Dendritic cell treated with granulocyte-macrophage colony-stimulating factor and Interleukin-4, amounts not matched to agents 40 ng/mL and 50 ng/mL, for 4 days (primary cell): ENCODE data around the gene SIRPD.

Source experiments
- H3K27ac Mint-ChIP-seq: one replicate; pipeline ENCODE4 v1.8.0; 2022; ENCODE audit warnings: mild to moderate bottlenecking, mixed read lengths
- H3K27me3 Mint-ChIP-seq: one replicate; pipeline ENCODE4 v1.8.0; 2022; ENCODE audit warnings: mild to moderate bottlenecking, mixed read lengths
- H3K36me3 Mint-ChIP-seq: one replicate; pipeline ENCODE4 v1.8.0; 2022; ENCODE audit warnings: low read depth, mixed read lengths
- H3K4me1 Mint-ChIP-seq: one replicate; pipeline ENCODE4 v1.8.0; 2022; ENCODE audit warnings: low read depth, mixed read lengths
- H3K4me3 Mint-ChIP-seq: one replicate; pipeline ENCODE4 v1.8.0; 2022; ENCODE audit warnings: mild to moderate bottlenecking, moderate library complexity, mixed read lengths
- H3K9me3 Mint-ChIP-seq: one replicate; pipeline ENCODE4 v1.8.0; 2022; ENCODE audit warnings: mixed read lengths
- intact Hi-C: fragments of 100-400 bp; cut with micrococcal nuclease; formaldehyde crosslinking; loops from one replicate; pipeline ENCODE4 v1.15.0; 2022

Gene SIRPD

DNA sequence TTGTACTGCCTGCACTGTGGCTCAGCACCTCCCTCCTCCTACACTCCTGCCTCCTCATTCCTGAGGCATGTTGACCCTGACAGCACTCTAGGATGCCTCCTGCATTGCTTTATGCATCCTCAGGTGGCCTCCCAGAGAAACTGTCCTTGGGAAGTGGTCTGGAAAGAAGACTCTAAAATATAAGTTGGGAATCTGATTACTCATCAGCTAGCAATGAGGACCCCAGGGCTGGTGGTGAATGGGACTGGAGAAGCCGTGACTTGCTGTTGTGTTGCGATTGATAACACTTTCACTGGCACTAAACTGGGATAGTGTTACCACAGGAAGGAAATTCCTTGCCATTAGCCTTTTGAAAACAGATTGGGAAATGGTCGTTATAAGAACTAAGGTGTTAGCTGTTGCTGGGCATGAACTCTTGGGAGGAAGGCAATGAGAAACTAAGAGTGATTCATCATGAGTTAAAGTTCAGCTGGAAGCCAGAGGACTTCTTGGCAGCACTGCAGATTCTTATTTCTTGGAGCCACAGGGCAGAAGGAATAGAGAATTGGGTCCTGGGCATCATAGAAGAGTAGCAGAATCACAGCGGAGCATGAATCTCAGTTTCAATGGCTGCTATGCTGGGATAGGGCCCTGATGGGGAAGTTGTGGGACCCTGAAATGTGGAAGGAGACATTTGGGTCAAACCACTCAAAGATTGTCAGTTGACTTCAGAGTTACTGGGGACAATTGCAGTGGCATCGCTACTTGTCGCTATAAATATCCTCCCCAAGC is 10.1 kb upstream of the SIRPD start:
- peaks cover 87% of the 10 kb centered on the region for H3K36me3 Mint-ChIP-seq
- peaks cover 33% of the 10 kb centered on the region for H3K9me3 Mint-ChIP-seq
- no peak overlapping the region for H3K4me3 Mint-ChIP-seq
- H3K4me1 Mint-ChIP-seq, result peaks cover 80% of the 10 kb centered on the region
- H3K27me3 Mint-ChIP-seq, result no peaks in the 10 kb centered on the region
- H3K27ac Mint-ChIP-seq, result peak overlapping the region; percentile 61
- intact Hi-C loops, result loop anchor here (5.0 kb wide), 1 partner anchor 40 kb away; no protein-coding TSS in a partner anchor

DNA sequence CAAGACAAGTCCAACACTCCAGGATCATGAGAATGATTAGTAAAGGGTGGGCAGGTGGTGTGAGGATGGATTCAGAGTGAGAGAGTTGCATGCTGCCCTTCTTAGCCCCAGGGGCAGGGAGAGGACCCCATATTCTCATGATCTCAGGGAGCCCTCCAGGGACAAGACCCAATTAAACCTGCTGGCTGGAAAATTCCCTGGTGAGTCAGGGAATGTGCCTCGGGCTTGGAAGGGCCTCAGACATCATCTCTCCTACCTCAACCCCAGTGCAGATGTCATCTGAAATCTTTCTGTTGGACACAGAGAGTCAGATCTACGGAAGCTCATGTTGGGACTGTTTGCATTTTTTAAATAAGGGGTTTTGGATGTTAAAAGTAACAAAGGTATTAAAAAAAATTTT is 9.2 kb upstream of the SIRPD start:
- intact Hi-C loops, result loop anchor here (5.0 kb wide), 1 partner anchor 39 kb away; no protein-coding TSS in a partner anchor
- H3K36me3 Mint-ChIP-seq, result peaks cover 91% of the 10 kb centered on the region
- H3K27ac Mint-ChIP-seq, result peak overlapping the region; percentile 31
- H3K9me3 Mint-ChIP-seq, result peaks cover 37% of the 10 kb centered on the region
- no peaks in the 10 kb centered on the region for H3K27me3 Mint-ChIP-seq
- H3K4me3 Mint-ChIP-seq, result no peak overlapping the region
- peaks cover 85% of the 10 kb centered on the region for H3K4me1 Mint-ChIP-seq

DNA sequence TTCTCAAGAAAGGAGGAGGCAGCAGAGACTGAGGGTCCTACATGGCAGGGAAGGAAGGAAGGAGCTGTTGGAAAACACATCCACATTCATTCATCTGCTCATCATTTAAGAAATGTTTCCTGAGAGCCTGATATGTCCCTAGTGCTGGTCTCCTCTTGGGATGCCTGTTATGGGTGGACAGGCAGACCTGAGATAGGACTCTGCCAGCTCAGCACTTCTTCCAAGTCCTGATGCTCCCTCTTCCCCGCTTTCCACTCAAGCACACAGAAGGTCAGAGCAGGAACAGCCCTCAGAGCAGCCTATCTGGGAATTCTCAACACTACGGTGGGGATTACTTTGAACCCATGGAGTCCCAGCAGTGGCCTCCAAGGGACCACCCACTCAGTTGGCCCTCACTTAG is 8.0 kb upstream of the SIRPD start:
- intact Hi-C loops, result loop anchor here (5.0 kb wide), 1 partner anchor 38 kb away; no protein-coding TSS in a partner anchor

DNA sequence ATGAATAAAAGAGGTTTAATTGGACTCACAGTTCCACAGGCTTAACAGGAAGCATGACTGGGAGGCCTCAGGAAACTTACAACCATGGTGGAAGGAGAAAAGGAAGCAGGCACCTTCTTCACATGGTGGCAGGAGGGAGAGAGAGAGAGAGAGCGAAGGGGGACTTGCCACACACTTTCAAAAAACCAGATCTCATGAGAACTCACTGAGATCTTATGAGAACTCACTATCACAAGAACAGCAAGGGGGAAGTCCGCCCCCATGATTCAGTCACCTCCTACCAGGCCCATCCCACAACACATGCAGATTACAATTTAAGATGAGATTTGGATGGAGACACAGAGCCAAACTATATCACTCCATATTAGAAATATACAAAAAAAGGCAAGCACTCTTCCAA is 6.1 kb upstream of the SIRPD start:
- Mint-ChIP-seq H3K9me3 (peaks cover 37% of the 10 kb centered on the region), H3K27ac (peak overlapping the region; percentile 84), H3K27me3 (no peaks in the 10 kb centered on the region), H3K4me3 (no peak overlapping the region), H3K4me1 (peaks cover 69% of the 10 kb centered on the region), H3K36me3 (peaks cover 90% of the 10 kb centered on the region)
- intact Hi-C loops, result loop anchor here (2.0 kb wide), 1 partner anchor 27 kb away; no protein-coding TSS in a partner anchor

More for the DNA sequence above, 8.0 kb upstream of the SIRPD start:
- no peak overlapping the region for H3K4me3 Mint-ChIP-seq
- peaks cover 78% of the 10 kb centered on the region for H3K4me1 Mint-ChIP-seq
- peaks cover 37% of the 10 kb centered on the region for H3K9me3 Mint-ChIP-seq
- peaks cover 90% of the 10 kb centered on the region for H3K36me3 Mint-ChIP-seq
- H3K27me3 Mint-ChIP-seq, result no peaks in the 10 kb centered on the region
- H3K27ac Mint-ChIP-seq, result peak overlapping the region; percentile 33

DNA sequence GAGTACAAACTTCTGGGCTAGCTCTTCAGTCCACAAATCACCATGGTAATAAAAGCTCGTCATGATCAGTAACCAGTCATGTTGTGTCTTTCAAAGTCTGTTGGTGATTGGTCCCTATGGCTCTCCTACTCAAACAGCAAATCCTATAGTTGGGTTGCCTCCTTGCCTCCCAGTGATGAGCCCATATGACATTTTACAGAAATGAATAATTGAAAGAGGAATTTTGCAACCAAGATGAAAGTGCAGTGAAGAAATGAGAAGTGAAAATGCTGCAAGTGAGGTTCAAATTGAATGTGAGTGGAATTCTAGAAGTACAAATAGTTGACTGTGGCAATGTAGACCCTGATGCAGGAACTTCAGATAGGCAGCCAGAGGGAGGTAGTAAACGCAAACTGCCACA is 5.1 kb upstream of the SIRPD start:
- Mint-ChIP-seq H3K27ac (peak overlapping the region; percentile 84), H3K27me3 (no peaks in the 10 kb centered on the region), H3K9me3 (peaks cover 37% of the 10 kb centered on the region), H3K36me3 (peaks cover 89% of the 10 kb centered on the region), H3K4me3 (no peak overlapping the region), H3K4me1 (peaks cover 67% of the 10 kb centered on the region)
- intact Hi-C loops, result loop anchor here (2.0 kb wide), 1 partner anchor 26 kb away; no protein-coding TSS in a partner anchor

DNA sequence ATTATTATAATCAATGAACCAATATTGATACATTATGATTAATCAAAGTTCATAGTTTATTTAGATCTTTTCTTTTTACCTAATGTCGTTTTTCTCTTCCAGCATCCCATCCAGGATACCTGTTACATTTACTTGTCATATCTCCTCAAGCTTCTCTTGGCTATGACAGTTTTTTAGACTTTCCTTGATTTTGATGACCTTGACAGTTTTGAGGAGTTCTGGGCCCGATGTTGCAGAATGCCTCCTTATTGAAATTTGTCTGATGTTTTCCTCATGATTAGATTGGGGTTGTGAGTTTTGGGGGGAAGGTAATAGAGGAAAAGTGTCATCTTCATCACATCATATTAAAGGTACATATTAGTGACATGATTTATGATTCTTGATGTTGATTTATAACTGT is 3.8 kb upstream of the SIRPD start:
- Mint-ChIP-seq H3K27me3 (no peaks in the 10 kb centered on the region), H3K9me3 (peaks cover 41% of the 10 kb centered on the region), H3K36me3 (peaks cover 89% of the 10 kb centered on the region), H3K27ac (no peak overlapping the region), H3K4me1 (peaks cover 61% of the 10 kb centered on the region), H3K4me3 (no peak overlapping the region)
- intact Hi-C loops, result no loop called here

DNA sequence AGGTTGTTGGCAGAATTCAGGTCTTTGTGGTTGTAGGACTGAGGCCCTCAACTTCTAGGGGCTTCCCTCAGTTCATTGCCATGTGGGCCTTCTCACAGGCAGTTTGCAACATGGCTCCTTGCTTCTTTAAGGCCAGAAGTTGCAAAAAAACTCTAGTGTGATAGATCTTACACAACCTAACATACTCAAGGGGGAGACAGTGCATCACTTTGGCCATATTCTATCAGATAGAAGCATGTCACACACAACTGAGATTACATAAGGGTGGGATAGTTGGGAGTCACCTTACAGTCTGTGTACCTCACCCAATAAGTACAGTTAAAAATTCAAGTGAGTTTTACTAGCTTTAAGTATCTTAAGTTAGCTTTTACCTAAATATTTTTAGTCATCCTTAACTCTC is 1.6 kb downstream of the SIRPD start:
- Mint-ChIP-seq H3K9me3 (peaks cover 19% of the 10 kb centered on the region), H3K27me3 (no peaks in the 10 kb centered on the region), H3K4me1 (peaks cover 14% of the 10 kb centered on the region), H3K36me3 (peaks cover 70% of the 10 kb centered on the region), H3K27ac (no peak overlapping the region), H3K4me3 (no peak overlapping the region)
- intact Hi-C loops, result no loop called here

DNA sequence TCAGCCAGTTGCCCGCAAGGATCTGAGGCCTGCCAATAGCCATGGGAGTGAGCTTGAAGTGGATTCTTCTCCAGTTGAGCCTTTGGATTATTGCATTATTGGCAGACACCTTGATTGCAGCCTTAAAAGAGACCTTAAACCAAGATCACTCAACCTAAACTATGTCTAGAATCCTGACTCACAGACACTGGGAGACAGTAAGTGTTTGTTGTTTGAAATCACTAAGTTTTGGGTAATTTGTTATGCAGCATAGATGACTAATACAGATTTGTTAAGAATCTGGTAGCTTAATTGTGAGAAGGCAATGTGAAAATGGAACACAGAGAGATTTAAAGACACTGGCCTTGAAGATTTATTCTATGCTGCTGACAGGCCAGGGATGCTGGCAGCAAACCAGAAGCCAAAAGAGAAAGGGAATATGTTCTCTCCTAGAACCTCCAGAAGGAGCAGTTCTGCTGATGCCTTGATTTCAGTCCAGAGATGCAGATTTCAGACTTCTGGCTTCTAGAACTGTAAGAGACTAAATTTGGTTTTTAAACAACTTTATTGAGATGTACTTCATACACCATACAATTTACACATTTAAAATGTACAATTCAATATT is 17.6 kb downstream of the SIRPD start:
- no peaks in the 10 kb centered on the region for H3K27me3 Mint-ChIP-seq
- peaks cover 33% of the 10 kb centered on the region for H3K36me3 Mint-ChIP-seq
- peak overlapping the region; percentile 56 for H3K27ac Mint-ChIP-seq
- peaks cover 47% of the 10 kb centered on the region for H3K9me3 Mint-ChIP-seq
- H3K4me3 Mint-ChIP-seq, result no peak overlapping the region
- peaks cover 55% of the 10 kb centered on the region for H3K4me1 Mint-ChIP-seq
- intact Hi-C loops, result loop anchor here (10.0 kb wide), 1 partner anchor 195 kb away; no protein-coding TSS in a partner anchor

DNA sequence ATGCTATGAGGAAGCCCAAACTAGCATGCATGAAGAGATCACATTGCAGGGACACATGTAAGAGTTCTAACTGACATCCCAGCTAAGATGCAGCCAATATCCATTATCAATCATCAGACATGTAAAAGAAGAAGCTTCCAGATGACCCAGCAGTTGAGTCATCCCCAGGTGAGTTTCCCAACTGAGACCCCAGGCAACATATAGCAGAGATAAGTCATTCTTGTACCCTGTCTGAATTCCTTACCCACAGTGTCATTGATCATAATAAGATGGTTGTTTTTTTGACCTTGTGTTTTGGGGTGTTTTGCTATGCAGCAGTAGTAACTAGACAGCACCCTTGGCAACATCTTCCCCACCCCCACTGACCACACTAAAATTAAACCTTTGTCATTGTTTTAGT is 18.9 kb downstream of the SIRPD start:
- intact Hi-C loops, result loop anchor here (10.0 kb wide), 1 partner anchor 196 kb away; no protein-coding TSS in a partner anchor
- Mint-ChIP-seq H3K36me3 (peaks cover 24% of the 10 kb centered on the region), H3K4me1 (peaks cover 63% of the 10 kb centered on the region), H3K9me3 (peaks cover 34% of the 10 kb centered on the region), H3K27me3 (no peaks in the 10 kb centered on the region), H3K4me3 (no peak overlapping the region), H3K27ac (peak overlapping the region; percentile 97)

DNA sequence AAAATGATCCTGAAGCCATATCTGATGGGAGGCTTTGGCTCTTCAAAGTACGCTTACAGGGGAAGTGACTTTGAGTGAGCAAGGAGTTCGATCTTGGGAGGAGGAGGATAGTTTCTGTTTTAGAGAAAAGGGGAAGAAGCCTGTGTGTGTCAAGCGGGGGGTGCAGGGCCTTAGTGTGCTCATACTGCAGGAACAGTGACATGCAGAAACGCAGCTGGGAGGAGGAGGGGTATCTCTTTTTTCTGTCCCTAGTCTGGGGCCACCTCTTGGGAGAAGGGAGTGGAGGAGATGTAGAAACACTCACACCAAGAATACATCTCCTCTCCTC is 19.8 kb downstream of the SIRPD start:
- H3K27ac Mint-ChIP-seq, result peak overlapping the region; percentile 97
- H3K9me3 Mint-ChIP-seq, result peaks cover 24% of the 10 kb centered on the region
- H3K36me3 Mint-ChIP-seq, result peaks cover 18% of the 10 kb centered on the region
- peak overlapping the region; percentile 56 for H3K4me3 Mint-ChIP-seq
- peaks cover 67% of the 10 kb centered on the region for H3K4me1 Mint-ChIP-seq
- no peaks in the 10 kb centered on the region for H3K27me3 Mint-ChIP-seq
- intact Hi-C loops, result loop anchor here (2.0 to 10.0 kb wide), 3 partner anchors 25 to 197 kb away; partner anchors contain the start of gene SIRPB1

DNA sequence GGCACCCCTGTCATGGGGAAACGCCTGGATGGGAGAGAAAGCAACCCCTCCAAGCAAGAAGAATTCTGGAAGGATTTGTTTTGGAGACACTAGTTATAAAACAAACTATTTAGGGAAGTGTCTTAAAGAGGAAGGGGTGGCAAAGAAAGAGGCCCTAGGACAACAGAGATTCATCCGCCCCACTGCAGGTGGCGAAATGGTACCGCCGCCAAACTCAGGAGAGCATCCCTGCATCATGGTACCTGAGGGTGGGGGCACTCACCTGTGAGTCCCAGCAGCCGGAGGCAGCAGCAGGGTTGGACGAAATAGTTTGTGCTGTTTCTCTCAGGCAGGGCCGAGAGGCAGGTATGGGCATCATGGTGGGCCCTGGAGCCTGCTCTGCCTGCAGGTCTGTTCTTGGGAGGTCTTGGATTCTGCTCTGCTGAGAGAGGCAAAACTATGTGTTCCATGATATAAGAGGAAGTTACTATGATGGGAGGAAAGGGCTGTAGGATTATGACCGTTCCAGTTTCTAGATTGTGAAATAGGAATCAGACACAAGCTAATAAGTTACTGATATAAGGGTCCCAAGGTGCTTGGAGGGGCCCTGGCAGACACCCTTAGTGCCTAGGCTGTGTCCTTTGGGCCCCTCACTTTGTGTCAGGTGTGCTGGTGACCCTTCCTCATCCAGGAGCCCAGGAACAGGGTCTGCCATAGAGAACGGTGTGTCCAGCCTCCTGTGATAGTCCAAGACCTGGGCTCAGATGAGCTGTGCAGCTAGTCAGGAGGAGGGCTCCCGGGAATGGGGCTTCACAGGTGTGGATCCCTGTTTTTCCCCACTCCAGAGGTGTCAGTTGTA is 20.4 kb downstream of the SIRPD start:
- H3K4me3 Mint-ChIP-seq, result peak overlapping the region; percentile 56
- H3K9me3 Mint-ChIP-seq, result peaks cover 18% of the 10 kb centered on the region
- H3K27ac Mint-ChIP-seq, result peak overlapping the region; percentile 97
- peaks cover 67% of the 10 kb centered on the region for H3K4me1 Mint-ChIP-seq
- intact Hi-C loops, result loop anchor here (1.0 to 10.0 kb wide), 4 partner anchors 11 to 198 kb away; partner anchors contain the start of gene SIRPB1
- peaks cover 18% of the 10 kb centered on the region for H3K36me3 Mint-ChIP-seq
- no peaks in the 10 kb centered on the region for H3K27me3 Mint-ChIP-seq

DNA sequence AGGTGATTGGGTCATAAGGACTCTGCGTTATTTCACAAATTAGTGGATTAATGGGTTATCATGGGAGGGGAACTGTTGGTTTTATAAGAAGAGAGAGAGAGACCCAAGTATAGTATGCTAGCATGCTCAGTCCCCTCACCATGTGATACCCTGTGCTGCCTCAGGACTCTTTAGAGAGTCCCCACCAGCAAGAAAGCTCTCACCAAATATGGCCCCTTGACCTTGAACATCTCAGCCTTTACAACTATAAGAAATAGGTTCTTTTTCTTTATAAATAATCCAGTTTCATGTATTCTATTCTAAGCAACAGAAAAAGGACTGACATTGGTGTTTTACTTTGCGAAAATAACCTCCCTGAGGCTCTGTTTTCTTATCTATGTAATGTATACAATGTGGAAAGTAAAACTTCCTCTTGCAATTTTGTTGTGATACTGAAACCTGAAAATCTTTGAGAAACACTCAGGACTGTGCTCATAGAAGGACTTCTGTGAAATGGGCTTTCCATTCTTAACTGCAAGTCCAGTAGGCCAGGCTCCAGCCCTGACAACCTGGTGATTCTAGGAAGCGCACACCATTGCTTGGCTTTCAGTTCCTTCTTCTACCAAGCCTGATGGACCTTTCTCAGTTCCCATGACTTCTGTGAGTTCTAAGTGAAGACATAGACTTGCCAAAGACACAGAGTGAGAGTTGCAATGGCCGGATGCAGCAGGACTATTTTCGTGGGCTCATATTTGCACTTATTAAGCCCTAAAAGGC is 21.9 kb downstream of the SIRPD start:
- Mint-ChIP-seq H3K36me3 (peaks cover 8% of the 10 kb centered on the region), H3K4me1 (peaks cover 63% of the 10 kb centered on the region), H3K27me3 (no peaks in the 10 kb centered on the region), H3K4me3 (no peak overlapping the region), H3K27ac (peak overlapping the region; percentile 97), H3K9me3 (peaks cover 12% of the 10 kb centered on the region)
- intact Hi-C loops, result loop anchor here (1.0 to 10.0 kb wide), 4 partner anchors 9 to 199 kb away; partner anchors contain the start of gene SIRPB1

DNA sequence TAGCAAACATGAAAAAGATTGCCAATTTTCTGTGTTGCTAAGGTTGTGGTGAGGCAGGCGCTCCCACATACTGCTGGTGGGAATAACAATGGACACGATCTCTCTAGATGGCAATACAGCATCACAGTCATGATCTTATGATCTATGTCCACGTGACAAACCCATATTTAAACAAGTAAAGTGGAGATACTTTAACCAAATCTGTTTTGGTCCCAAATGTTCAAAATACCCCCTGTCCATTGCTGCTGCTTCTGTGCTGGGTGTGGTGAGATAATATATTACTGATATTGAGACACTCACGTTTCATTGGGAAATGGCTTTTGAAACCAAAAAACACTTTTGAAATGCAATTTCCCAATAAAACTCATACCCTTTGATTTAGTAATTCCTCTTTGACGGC is 23.0 kb downstream of the SIRPD start:
- Mint-ChIP-seq H3K27me3 (no peaks in the 10 kb centered on the region), H3K27ac (peak overlapping the region; percentile 97), H3K4me1 (peaks cover 56% of the 10 kb centered on the region), H3K36me3 (no peaks in the 10 kb centered on the region), H3K4me3 (no peak overlapping the region), H3K9me3 (peaks cover under 1% of the 10 kb centered on the region)
- intact Hi-C loops, result loop anchor here (10.0 kb wide), 1 partner anchor 200 kb away; no protein-coding TSS in a partner anchor
